ENCODE data around the gene FUCA1. TPM values are rescaled to one million over a fixed set of nuclear protein-coding genes. Genes with fewer than 3 reads are reported as not detected.
"Not testable (repeated sequence)": the region's sequence is repeated elsewhere in the genome, so short reads cannot be mapped to it uniquely, and the experiment has no call there.

FUCA1 gene
- total and polyA plus RNA-seq, 5 donors from 2014 or later, result 5.3 to 22.6 (median 16.8) TPM

DNA sequence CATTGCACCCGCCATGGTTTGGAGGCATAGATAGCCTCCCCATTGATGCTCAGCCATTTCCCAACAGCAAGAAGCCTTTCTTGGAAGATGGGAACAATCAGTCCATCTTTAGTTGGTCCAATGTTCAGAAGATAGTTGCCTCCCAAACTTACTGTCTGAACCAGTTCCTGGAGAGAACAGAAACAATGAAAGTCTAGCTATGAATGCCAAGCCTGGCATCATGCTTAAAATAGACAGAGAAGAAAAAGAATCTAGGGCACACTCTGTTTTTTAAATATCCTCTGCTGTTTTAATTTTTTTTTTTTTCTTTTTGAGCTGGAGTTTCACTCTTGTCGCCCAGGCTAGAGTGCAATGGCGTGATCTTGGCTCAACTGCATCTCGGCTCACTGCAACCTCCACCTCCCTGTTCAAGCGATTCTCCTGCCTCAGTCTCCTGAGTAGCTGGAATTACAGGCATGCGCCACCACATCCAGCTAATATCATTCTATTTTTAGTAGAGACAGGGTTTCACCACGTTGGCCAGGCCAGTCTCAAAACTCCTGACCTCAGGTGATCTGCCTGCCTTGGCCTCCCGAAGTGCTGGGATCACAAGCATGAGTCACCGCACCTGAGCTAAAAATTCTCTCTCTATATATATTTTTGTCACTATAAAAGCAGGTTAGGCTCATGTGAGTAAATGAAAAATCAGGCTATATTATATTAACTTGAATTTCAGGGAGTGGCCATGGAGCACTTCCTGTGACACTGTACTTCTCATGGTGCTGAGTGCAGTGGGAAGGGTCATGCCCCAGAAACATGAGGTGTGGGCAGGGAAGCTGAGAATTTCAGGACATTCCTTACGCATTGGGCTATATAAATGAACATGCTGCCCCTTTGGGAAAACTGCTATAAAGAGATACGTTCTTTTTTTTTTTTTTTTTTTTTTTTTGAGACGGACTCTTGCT lies 19.1 kb downstream of the FUCA1 start:
- no peak overlapping the region for H3K27ac Mint-ChIP-seq
- DNase-seq (no peak), ATAC-seq (ENCODE audit: low read depth in 2 of 2) (no peak)
- no peaks in the 10 kb centered on the region for H3K9me3 ChIP-seq (ENCODE audit: control insufficient read depth in 2 of 2, low read length in 2 of 2)
- no peaks in the 10 kb centered on the region for H3K27me3 ChIP-seq (ENCODE audit: control insufficient read depth, insufficient read depth, low read length)
- no peak overlapping the region for H3K4me3 Mint-ChIP-seq
- H3K4me1 ChIP-seq (ENCODE audit: control insufficient read depth, insufficient read depth, low read length, poor library complexity, severe bottlenecking), result no peaks in the 10 kb centered on the region
- H3K9me3 Mint-ChIP-seq, result peaks cover 0 to 7% (median 1%) of the 10 kb centered on the region in 7 donors
- peaks cover 26% of the 10 kb centered on the region for H3K36me3 ChIP-seq (ENCODE audit: control insufficient read depth, insufficient read depth, low read length)
- H3K4me3 ChIP-seq (ENCODE audit: low read depth, low read length), result no peak overlapping the region
- peaks cover 35% of the 10 kb centered on the region for H3K36me3 Mint-ChIP-seq
- no peaks in the 10 kb centered on the region for H3K4me1 Mint-ChIP-seq
- no peak overlapping the region for H3K27ac ChIP-seq (ENCODE audit: insufficient read depth, low read length, poor library complexity, severe bottlenecking)
- no peaks in the 10 kb centered on the region for H3K27me3 Mint-ChIP-seq

- not testable (repeated sequence) for H3K4me1 ChIP-seq (ENCODE audit: control insufficient read depth, insufficient read depth, low read length, poor library complexity, severe bottlenecking); H3K27me3 Mint-ChIP-seq; DNase-seq; H3K27ac ChIP-seq (ENCODE audit: insufficient read depth, low read length, poor library complexity, severe bottlenecking); H3K27me3 ChIP-seq (ENCODE audit: control insufficient read depth, insufficient read depth, low read length); H3K9me3 Mint-ChIP-seq; H3K4me3 ChIP-seq (ENCODE audit: low read depth, low read length); H3K9me3 ChIP-seq (ENCODE audit: control insufficient read depth in 2 of 2, low read length in 2 of 2); H3K4me3 Mint-ChIP-seq; H3K4me1 Mint-ChIP-seq; ATAC-seq (ENCODE audit: low read depth in 2 of 2)
- peaks cover 26% of the 10 kb centered on the region for H3K36me3 ChIP-seq (ENCODE audit: control insufficient read depth, insufficient read depth, low read length)
- Mint-ChIP-seq H3K27ac (peak overlapping the region in 1 of 3 donors; percentile 26), H3K36me3 (peaks cover 35% of the 10 kb centered on the region)
These were observed 20.5 kb downstream of the FUCA1 start for GRCh38 chr1:23847482-23848095.

GRCh38 chr1:23845163-23845562 lies 22.9 kb downstream of the FUCA1 start:
- Mint-ChIP-seq H3K36me3 (peaks cover 32% of the 10 kb centered on the region), H3K9me3 (peaks cover 0 to 7% (median 1%) of the 10 kb centered on the region in 7 donors), H3K27ac (no peak overlapping the region), H3K4me1 (no peaks in the 10 kb centered on the region), H3K27me3 (peaks cover 8% of the 10 kb centered on the region), H3K4me3 (no peak overlapping the region)
- ATAC-seq (ENCODE audit: low read depth in 2 of 2) (no peak), DNase-seq (no peak)
- Histone ChIP-seq H3K4me3 (ENCODE audit: low read depth, low read length) (no peak overlapping the region), H3K27me3 (ENCODE audit: control insufficient read depth, insufficient read depth, low read length) (peaks cover 2% of the 10 kb centered on the region), H3K9me3 (ENCODE audit: control insufficient read depth in 2 of 2, low read length in 2 of 2) (no peaks in the 10 kb centered on the region), H3K27ac (ENCODE audit: insufficient read depth, low read length, poor library complexity, severe bottlenecking) (no peak overlapping the region), H3K36me3 (ENCODE audit: control insufficient read depth, insufficient read depth, low read length) (peaks cover 26% of the 10 kb centered on the region), H3K4me1 (ENCODE audit: control insufficient read depth, insufficient read depth, low read length, poor library complexity, severe bottlenecking) (no peaks in the 10 kb centered on the region)

- Mint-ChIP-seq H3K27me3 (peaks cover 8% of the 10 kb centered on the region), H3K4me1 (peaks cover 0 to under 1% (median under 1%) of the 10 kb centered on the region in 4 donors), H3K9me3 (peaks cover 0 to 7% (median 1%) of the 10 kb centered on the region in 7 donors), H3K4me3 (no peak overlapping the region), H3K36me3 (peaks cover 31% of the 10 kb centered on the region), H3K27ac (no peak overlapping the region)
- Histone ChIP-seq H3K4me3 (ENCODE audit: low read depth, low read length) (no peak overlapping the region), H3K27ac (ENCODE audit: insufficient read depth, low read length, poor library complexity, severe bottlenecking) (no peak overlapping the region), H3K4me1 (ENCODE audit: control insufficient read depth, insufficient read depth, low read length, poor library complexity, severe bottlenecking) (peaks cover 3% of the 10 kb centered on the region), H3K36me3 (ENCODE audit: control insufficient read depth, insufficient read depth, low read length) (peaks cover 21% of the 10 kb centered on the region), H3K9me3 (ENCODE audit: control insufficient read depth in 2 of 2, low read length in 2 of 2) (no peaks in the 10 kb centered on the region), H3K27me3 (ENCODE audit: control insufficient read depth, insufficient read depth, low read length) (peaks cover 2% of the 10 kb centered on the region)
- ATAC-seq (ENCODE audit: low read depth in 2 of 2) (no peak), DNase-seq (no peak)
These were observed 24.4 kb downstream of the FUCA1 start for GRCh38 chr1:23843644-23844043.

DNA sequence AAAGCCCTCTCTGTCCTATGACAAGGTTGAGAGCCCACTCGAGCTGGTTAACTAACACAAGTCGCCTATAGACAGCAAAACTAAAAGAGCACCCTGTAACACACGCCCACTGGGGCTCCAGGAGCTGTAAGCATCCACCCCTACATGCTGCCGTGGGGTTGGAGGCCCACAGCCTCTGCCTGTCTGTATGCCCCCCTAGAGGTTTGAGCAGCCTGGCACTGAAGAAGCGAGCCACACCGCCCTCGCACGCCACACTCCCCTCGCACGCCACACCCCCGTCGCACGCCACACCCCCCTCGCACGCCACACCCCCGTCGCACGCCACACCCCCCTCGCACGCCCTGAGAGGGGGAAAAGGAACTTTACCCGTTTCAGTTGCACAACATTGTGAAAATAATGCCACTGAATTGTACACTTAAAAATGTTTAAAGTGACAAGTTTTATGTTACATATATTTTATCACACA lies 29.7 kb downstream of the FUCA1 start:
- H3K27ac Mint-ChIP-seq, result peak overlapping the region in 1 of 3 donors; percentile 46

DNA sequence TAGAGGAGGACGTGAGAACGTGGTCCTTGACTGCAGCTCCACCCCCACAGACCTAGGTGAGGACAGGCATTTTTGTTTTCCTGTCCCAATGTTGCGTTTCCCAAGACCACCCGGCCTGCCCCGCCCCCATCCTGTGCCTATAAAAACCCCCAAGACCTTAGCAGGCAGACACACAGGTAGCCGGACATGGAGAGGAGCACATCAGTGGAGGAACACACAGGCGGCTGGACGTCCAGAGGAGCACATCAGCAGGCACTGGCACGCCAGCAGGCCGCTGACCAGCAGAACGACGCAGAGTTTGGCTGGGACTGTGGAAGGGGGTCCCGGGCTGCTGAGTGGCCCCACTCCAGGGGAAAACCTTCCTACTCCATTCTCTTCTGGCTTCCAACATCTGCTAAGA lies 30.2 kb downstream of the FUCA1 start:
- peaks cover 18% of the 10 kb centered on the region for H3K27me3 Mint-ChIP-seq
- no peaks in the 10 kb centered on the region for H3K36me3 Mint-ChIP-seq
- Histone ChIP-seq H3K36me3 (ENCODE audit: control insufficient read depth, insufficient read depth, low read length) (no peaks in the 10 kb centered on the region), H3K9me3 (ENCODE audit: control insufficient read depth in 2 of 2, low read length in 2 of 2) (no peaks in the 10 kb centered on the region), H3K4me3 (ENCODE audit: low read depth, low read length) (peak overlapping the region; percentile 52), H3K4me1 (ENCODE audit: control insufficient read depth, insufficient read depth, low read length, poor library complexity, severe bottlenecking) (peaks cover 11% of the 10 kb centered on the region), H3K27me3 (ENCODE audit: control insufficient read depth, insufficient read depth, low read length) (peaks cover 2% of the 10 kb centered on the region), H3K27ac (ENCODE audit: insufficient read depth, low read length, poor library complexity, severe bottlenecking) (no peak overlapping the region)
- H3K9me3 Mint-ChIP-seq, result no peaks in the 10 kb centered on the region
- H3K27ac Mint-ChIP-seq, result no peak overlapping the region
- peaks cover 4 to 12% (median 6%) of the 10 kb centered on the region in 4 donors for H3K4me1 Mint-ChIP-seq
- H3K4me3 Mint-ChIP-seq, result peak overlapping the region in 3 of 4 donors; percentile 11 to 89 (median 78)
- ATAC-seq (ENCODE audit: low read depth in 2 of 2) (no peak), DNase-seq (peak in 1 of 3 donors; percentile 29)

More for the DNA sequence above, 29.7 kb downstream of the FUCA1 start:
- no peaks in the 10 kb centered on the region for H3K9me3 ChIP-seq (ENCODE audit: control insufficient read depth in 2 of 2, low read length in 2 of 2)
- DNase-seq (peak; percentile 69 to 80 (median 80)), ATAC-seq (ENCODE audit: low read depth in 2 of 2) (peak; percentile 99)
- peaks cover 4 to 12% (median 6%) of the 10 kb centered on the region in 4 donors for H3K4me1 Mint-ChIP-seq
- H3K27me3 ChIP-seq (ENCODE audit: control insufficient read depth, insufficient read depth, low read length), result peaks cover 2% of the 10 kb centered on the region
- no peak overlapping the region for H3K27ac ChIP-seq (ENCODE audit: insufficient read depth, low read length, poor library complexity, severe bottlenecking)
- no peaks in the 10 kb centered on the region for H3K36me3 ChIP-seq (ENCODE audit: control insufficient read depth, insufficient read depth, low read length)
- H3K36me3 Mint-ChIP-seq, result no peaks in the 10 kb centered on the region
- peaks cover 11% of the 10 kb centered on the region for H3K4me1 ChIP-seq (ENCODE audit: control insufficient read depth, insufficient read depth, low read length, poor library complexity, severe bottlenecking)
- H3K4me3 Mint-ChIP-seq, result peak overlapping the region; percentile 11 to 89 (median 64)
- H3K27me3 Mint-ChIP-seq, result peaks cover 18% of the 10 kb centered on the region
- H3K9me3 Mint-ChIP-seq, result no peaks in the 10 kb centered on the region
- H3K4me3 ChIP-seq (ENCODE audit: low read depth, low read length), result peak overlapping the region; percentile 52

- Mint-ChIP-seq H3K4me3 (no peak overlapping the region), H3K9me3 (no peaks in the 10 kb centered on the region), H3K27ac (no peak overlapping the region), H3K4me1 (peaks cover 4 to 12% (median 6%) of the 10 kb centered on the region in 4 donors), H3K36me3 (no peaks in the 10 kb centered on the region), H3K27me3 (peaks cover 10% of the 10 kb centered on the region)
- no peaks in the 10 kb centered on the region for H3K27me3 ChIP-seq (ENCODE audit: control insufficient read depth, insufficient read depth, low read length)
- peaks cover 11% of the 10 kb centered on the region for H3K4me1 ChIP-seq (ENCODE audit: control insufficient read depth, insufficient read depth, low read length, poor library complexity, severe bottlenecking)
- H3K36me3 ChIP-seq (ENCODE audit: control insufficient read depth, insufficient read depth, low read length), result no peaks in the 10 kb centered on the region
- no peaks in the 10 kb centered on the region for H3K9me3 ChIP-seq (ENCODE audit: control insufficient read depth in 2 of 2, low read length in 2 of 2)
- H3K27ac ChIP-seq (ENCODE audit: insufficient read depth, low read length, poor library complexity, severe bottlenecking), result no peak overlapping the region
- ATAC-seq (ENCODE audit: low read depth in 2 of 2), result no peak
- DNase-seq, result no peak
- H3K4me3 ChIP-seq (ENCODE audit: low read depth, low read length), result no peak overlapping the region
These were observed 32.1 kb downstream of the FUCA1 start for GRCh38 chr1:23836037-23836436.
